Measurements from ENCODE around the gene SKIC3.

- TF ChIP-seq NFE2L2 (conservative IDR thresholded peaks at IDR 0.05; ENCODE audit: low read length) (no peak), CTCF (IDR thresholded peaks at IDR 0.05) (no peak), CEBPB (IDR thresholded peaks at IDR 0.05) (no peak), MAZ (IDR thresholded peaks at IDR 0.05; ENCODE audit: borderline replicate concordance, low read depth, low read length) (no peak), RCOR1 (IDR thresholded peaks at IDR 0.05; ENCODE audit: low read depth, low read length) (no peak), JUNB (IDR thresholded peaks at IDR 0.05) (no peak), USF2 (IDR thresholded peaks at IDR 0.05) (no peak), POLR2A (IDR thresholded peaks at IDR 0.05; ENCODE audit: low read length) (no peak), ZFP36 (IDR thresholded peaks at IDR 0.05; ENCODE audit: borderline replicate concordance, partially characterized antibody) (no peak), RFX5 (IDR thresholded peaks at IDR 0.05) (no peak), MAX (IDR thresholded peaks at IDR 0.05) (no peak)
- TF ChIP-seq, protein P1, sequence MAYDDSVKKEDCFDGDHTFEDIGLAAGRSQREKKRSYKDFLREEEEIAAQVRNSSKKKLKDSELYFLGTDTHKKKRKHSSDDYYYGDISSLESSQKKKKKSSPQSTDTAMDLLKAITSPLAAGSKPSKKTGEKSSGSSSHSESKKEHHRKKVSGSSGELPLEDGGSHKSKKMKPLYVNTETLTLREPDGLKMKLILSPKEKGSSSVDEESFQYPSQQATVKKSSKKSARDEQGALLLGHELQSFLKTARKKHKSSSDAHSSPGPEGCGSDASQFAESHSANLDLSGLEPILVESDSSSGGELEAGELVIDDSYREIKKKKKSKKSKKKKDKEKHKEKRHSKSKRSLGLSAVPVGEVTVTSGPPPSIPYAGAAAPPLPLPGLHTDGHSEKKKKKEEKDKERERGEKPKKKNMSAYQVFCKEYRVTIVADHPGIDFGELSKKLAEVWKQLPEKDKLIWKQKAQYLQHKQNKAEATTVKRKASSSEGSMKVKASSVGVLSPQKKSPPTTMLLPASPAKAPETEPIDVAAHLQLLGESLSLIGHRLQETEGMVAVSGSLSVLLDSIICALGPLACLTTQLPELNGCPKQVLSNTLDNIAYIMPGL (CRISPR knock-in tag; IDR thresholded peaks at IDR 0.05; ENCODE audit: borderline replicate concordance) = no peak
- TF ChIP-seq, protein P2, sequence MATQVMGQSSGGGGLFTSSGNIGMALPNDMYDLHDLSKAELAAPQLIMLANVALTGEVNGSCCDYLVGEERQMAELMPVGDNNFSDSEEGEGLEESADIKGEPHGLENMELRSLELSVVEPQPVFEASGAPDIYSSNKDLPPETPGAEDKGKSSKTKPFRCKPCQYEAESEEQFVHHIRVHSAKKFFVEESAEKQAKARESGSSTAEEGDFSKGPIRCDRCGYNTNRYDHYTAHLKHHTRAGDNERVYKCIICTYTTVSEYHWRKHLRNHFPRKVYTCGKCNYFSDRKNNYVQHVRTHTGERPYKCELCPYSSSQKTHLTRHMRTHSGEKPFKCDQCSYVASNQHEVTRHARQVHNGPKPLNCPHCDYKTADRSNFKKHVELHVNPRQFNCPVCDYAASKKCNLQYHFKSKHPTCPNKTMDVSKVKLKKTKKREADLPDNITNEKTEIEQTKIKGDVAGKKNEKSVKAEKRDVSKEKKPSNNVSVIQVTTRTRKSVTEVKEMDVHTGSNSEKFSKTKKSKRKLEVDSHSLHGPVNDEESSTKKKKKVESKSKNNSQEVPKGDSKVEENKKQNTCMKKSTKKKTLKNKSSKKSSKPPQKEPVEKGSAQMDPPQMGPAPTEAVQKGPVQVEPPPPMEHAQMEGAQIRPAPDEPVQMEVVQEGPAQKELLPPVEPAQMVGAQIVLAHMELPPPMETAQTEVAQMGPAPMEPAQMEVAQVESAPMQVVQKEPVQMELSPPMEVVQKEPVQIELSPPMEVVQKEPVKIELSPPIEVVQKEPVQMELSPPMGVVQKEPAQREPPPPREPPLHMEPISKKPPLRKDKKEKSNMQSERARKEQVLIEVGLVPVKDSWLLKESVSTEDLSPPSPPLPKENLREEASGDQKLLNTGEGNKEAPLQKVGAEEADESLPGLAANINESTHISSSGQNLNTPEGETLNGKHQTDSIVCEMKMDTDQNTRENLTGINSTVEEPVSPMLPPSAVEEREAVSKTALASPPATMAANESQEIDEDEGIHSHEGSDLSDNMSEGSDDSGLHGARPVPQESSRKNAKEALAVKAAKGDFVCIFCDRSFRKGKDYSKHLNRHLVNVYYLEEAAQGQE (IDR thresholded peaks at IDR 0.05) = no peak
- TF ChIP-seq, protein P3, sequence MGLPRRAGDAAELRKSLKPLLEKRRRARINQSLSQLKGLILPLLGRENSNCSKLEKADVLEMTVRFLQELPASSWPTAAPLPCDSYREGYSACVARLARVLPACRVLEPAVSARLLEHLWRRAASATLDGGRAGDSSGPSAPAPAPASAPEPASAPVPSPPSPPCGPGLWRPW (IDR thresholded peaks at IDR 0.05) = no peak
These were observed 43.2 kb downstream of the SKIC3 start for GRCh38 chr5:95511606-95512005.

All from A549 (cell line).